H9 (cell line): ENCODE measurements around the gene EEF2K. TPM values are rescaled to one million over a fixed set of nuclear protein-coding genes. Genes with fewer than 3 reads are reported as not detected.

Source experiments
- DNase-seq: peaks from one replicate; pipeline ENCODE4 v3.0.0-alpha.2; 2017
- H2AFZ ChIP-seq: one replicate; pipeline ENCODE4 v1.6.1; 2013; ENCODE audit warnings: mild to moderate bottlenecking, low read length, control low read depth, moderate library complexity
- H2AK5ac ChIP-seq: 2 replicates; pipeline ENCODE4 v1.6.1; 2013; ENCODE audit warnings: low read length, control low read depth, mixed read lengths; ENCODE audit not compliant: insufficient read length
- H2BK120ac ChIP-seq: one replicate; pipeline ENCODE4 v1.6.1; 2013; ENCODE audit warnings: low read depth, mild to moderate bottlenecking, low read length, control low read depth, inconsistent platforms; ENCODE audit not compliant: poor library complexity, severe bottlenecking
- H2BK12ac ChIP-seq: 2 replicates; pipeline ENCODE4 v1.6.1; 2013; ENCODE audit warnings: low read length, control low read depth, mixed read lengths, low read depth; ENCODE audit not compliant: insufficient read length
- H2BK15ac ChIP-seq: 2 replicates; pipeline ENCODE4 v1.6.1; 2013; ENCODE audit warnings: low read depth, low read length, control low read depth
- H2BK20ac ChIP-seq: one replicate; pipeline ENCODE4 v1.6.1; 2013; ENCODE audit warnings: low read depth, mild to moderate bottlenecking, low read length, control low read depth, inconsistent platforms; ENCODE audit not compliant: poor library complexity, severe bottlenecking
- H2BK5ac ChIP-seq: 2 replicates; pipeline ENCODE4 v1.6.1; 2013; ENCODE audit warnings: low read length, control low read depth, mixed read lengths; ENCODE audit not compliant: insufficient read length
- H3K14ac ChIP-seq: 2 replicates; pipeline ENCODE4 v1.6.1; 2013; ENCODE audit warnings: low read length, control low read depth; ENCODE audit not compliant: insufficient read depth
- H3K18ac ChIP-seq: 2 replicates; pipeline ENCODE4 v1.6.1; 2013; ENCODE audit warnings: low read depth, mild to moderate bottlenecking, mixed read lengths, low read length, control low read depth; ENCODE audit not compliant: insufficient read length
- H3K23ac ChIP-seq: 2 replicates; pipeline ENCODE4 v1.6.1; 2013; ENCODE audit warnings: low read length, control low read depth, mixed read lengths, low read depth; ENCODE audit not compliant: insufficient read length
- H3K23me2 ChIP-seq: 2 replicates; pipeline ENCODE4 v1.6.1; 2013; ENCODE audit warnings: low read depth, mild to moderate bottlenecking, mixed read lengths, low read length, control low read depth; ENCODE audit not compliant: insufficient read length, poor library complexity, severe bottlenecking
- H3K27ac ChIP-seq: 2 replicates; pipeline ENCODE4 v1.5.1; 2013; ENCODE audit warnings: low read length, control low read depth, mixed read lengths, low read depth; ENCODE audit not compliant: insufficient read length
- H3K27me3 ChIP-seq: 2 replicates; pipeline ENCODE4 v1.6.1; 2013; ENCODE audit warnings: low read length, control low read depth, inconsistent platforms; ENCODE audit not compliant: insufficient read depth
- H3K4ac ChIP-seq: 2 replicates; pipeline ENCODE4 v1.6.1; 2013; ENCODE audit warnings: low read depth, mild to moderate bottlenecking, control low read depth, inconsistent platforms, low read length, moderate library complexity
- H3K4me1 ChIP-seq: 2 replicates; pipeline ENCODE4 v1.6.1; 2013; ENCODE audit warnings: low read length, control low read depth, inconsistent platforms; ENCODE audit not compliant: insufficient read depth
- H3K4me2 ChIP-seq: 2 replicates; pipeline ENCODE4 v1.6.1; 2013; ENCODE audit warnings: low read length, control low read depth, mixed read lengths; ENCODE audit not compliant: insufficient read length, insufficient read depth
- H3K56ac ChIP-seq: 2 replicates; pipeline ENCODE4 v1.6.1; 2013; ENCODE audit warnings: low read depth, mild to moderate bottlenecking, mixed read lengths, low read length, control low read depth; ENCODE audit not compliant: insufficient read length
- H3K79me1 ChIP-seq: 2 replicates; pipeline ENCODE4 v1.6.1; 2013; ENCODE audit warnings: low read depth, mild to moderate bottlenecking, moderate library complexity, low read length, control low read depth, inconsistent platforms; ENCODE audit not compliant: insufficient read depth, poor library complexity, severe bottlenecking
- H3K79me2 ChIP-seq: 2 replicates; pipeline ENCODE4 v1.6.1; 2013; ENCODE audit warnings: low read length, control low read depth, inconsistent platforms; ENCODE audit not compliant: insufficient read depth
- H3K9ac ChIP-seq: 2 replicates; pipeline ENCODE4 v1.6.1; 2013; ENCODE audit warnings: low read length, control low read depth, mixed read lengths; ENCODE audit not compliant: insufficient read length; ENCODE audit errors: extremely low read depth
- H3K9me3 ChIP-seq: one replicate; pipeline ENCODE4 v1.6.1; 2013; ENCODE audit warnings: low read depth, low read length, inconsistent platforms; ENCODE audit not compliant: control insufficient read depth
- H3T11ph ChIP-seq: one replicate; pipeline ENCODE4 v1.6.1; 2013; ENCODE audit warnings: mild to moderate bottlenecking, low read length, control low read depth, inconsistent platforms
- H4K20me1 ChIP-seq: one replicate; pipeline ENCODE4 v1.6.1; 2013; ENCODE audit not compliant: control insufficient read depth, insufficient read length, insufficient read depth
- H4K5ac ChIP-seq: 2 replicates; pipeline ENCODE4 v1.6.1; 2013; ENCODE audit warnings: low read depth, mild to moderate bottlenecking, mixed read lengths, low read length, control low read depth; ENCODE audit not compliant: insufficient read length
- H4K8ac ChIP-seq: replicated peaks from 2 replicates; pipeline ENCODE4 v1.6.1; 2013; ENCODE audit warnings: low read length, control low read depth, mixed read lengths, low read depth; ENCODE audit not compliant: insufficient read length
- H4K91ac ChIP-seq: 2 replicates; pipeline ENCODE4 v1.6.1; 2013; ENCODE audit warnings: low read depth, mild to moderate bottlenecking, moderate library complexity, mixed read lengths, low read length, control low read depth; ENCODE audit not compliant: insufficient read length
- H3K27ac Mint-ChIP-seq, 3 experiments: 2 replicates in 2 of 3; 3 replicates in 1 of 3; pipeline ENCODE4 v1.8.0; 2020 to 2021; ENCODE audit warnings: mixed read lengths in 3 of 3, mild to moderate bottlenecking in 1 of 3, moderate library complexity in 1 of 3
- H3K27me3 Mint-ChIP-seq: 2 replicates; pipeline ENCODE4 v1.8.0; 2021; ENCODE audit warnings: low read depth, mild to moderate bottlenecking, moderate library complexity, mixed read lengths
- H3K36me3 Mint-ChIP-seq, 3 experiments: 2 replicates in 2 of 3; 3 replicates in 1 of 3; pipeline ENCODE4 v1.8.0; 2020 to 2021; ENCODE audit warnings: low read depth in 3 of 3, mixed read lengths in 3 of 3; ENCODE audit not compliant: insufficient read depth in 1 of 3
- H3K4me1 Mint-ChIP-seq, 2 experiments: 2 replicates each; pipeline ENCODE4 v1.8.0; 2020; ENCODE audit warnings: mixed read lengths in 2 of 2
- H3K4me3 Mint-ChIP-seq, 2 experiments: 2 replicates in 1 of 2; 3 replicates in 1 of 2; pipeline ENCODE4 v1.8.0; 2020 to 2021; ENCODE audit warnings: mild to moderate bottlenecking in 2 of 2, mixed read lengths in 2 of 2, moderate library complexity in 1 of 2
- H3K9me3 Mint-ChIP-seq, 2 experiments: 2 replicates in 1 of 2; 3 replicates in 1 of 2; pipeline ENCODE4 v1.8.0; 2020; ENCODE audit warnings: mild to moderate bottlenecking in 2 of 2, mixed read lengths in 2 of 2, moderate library complexity in 1 of 2
- WGBS: extraction: QIAGEN DNeasy Blood & Tissue Kit; methylation state at CpG from one replicate; pipeline ENCODE4 v1.1.7; 2013; ENCODE audit warnings: missing lambda C conversion rate, low lambda C conversion rate, mixed read lengths; ENCODE audit not compliant: insufficient read length; ENCODE audit errors: extremely low coverage; 5-methylcytosine and 5-hydroxymethylcytosine counted together
- total RNA-seq: library from RNA; stranded (reverse); gene quantifications from 2 replicates; pipeline ENCODE4 v1.2.1, GENCODE V29; 2021
- TF ChIP-seq, protein P1 (sequence below): fragments of 200-600 bp; sonication (generic); conservative IDR thresholded peaks from 3 replicates; pipeline ENCODE4 v1.8.0; 2021; ENCODE audit warnings: antibody characterized with exemption, mild to moderate bottlenecking

EEF2K gene
- total RNA-seq, 1 experiment from 2014 or later: 20.7 TPM

DNA sequence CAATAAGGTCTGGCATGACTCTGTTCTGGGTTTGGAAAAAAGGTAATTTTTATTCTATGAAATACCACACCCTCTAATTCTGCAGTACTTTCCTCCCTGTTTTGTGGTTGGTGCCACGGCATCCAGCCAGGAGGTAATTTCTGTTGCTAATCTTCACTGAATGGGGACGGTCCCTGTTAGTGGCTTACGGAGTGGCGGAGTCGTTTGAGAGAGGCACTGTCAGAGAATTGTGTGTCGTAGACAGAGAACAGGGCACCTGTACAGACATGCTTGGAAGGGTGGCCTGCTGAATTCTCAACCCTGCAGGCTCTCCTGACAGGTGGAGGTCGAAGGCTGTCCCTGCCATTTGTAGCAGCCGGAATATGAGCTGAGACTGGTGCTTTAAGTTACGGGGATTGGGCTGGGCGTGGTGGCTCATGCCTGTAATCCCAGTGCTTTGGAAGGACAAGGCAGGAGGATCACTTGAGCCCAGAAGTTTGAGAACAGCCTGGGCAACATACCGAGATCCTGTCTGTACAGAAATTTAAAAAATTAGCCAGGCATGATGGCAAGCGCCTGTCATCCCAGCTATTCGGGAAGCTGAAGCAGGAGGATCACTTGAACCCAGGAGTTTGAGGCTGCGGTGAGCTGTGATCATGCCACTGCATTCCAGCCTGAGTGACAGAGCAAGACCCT is 33.2 kb downstream of the EEF2K start:
- Histone ChIP-seq H2BK15ac (no peak overlapping the region), H3K9ac (no peak overlapping the region), H3K18ac (no peak overlapping the region), H3K79me1 (no peaks in the 10 kb centered on the region), H2AFZ (no peak overlapping the region), H3K4me2 (no peak overlapping the region), H3T11ph (no peak overlapping the region), H3K27ac (no peak overlapping the region), H3K27me3 (no peaks in the 10 kb centered on the region), H3K23me2 (no peaks in the 10 kb centered on the region), H3K9me3 (no peaks in the 10 kb centered on the region), H2AK5ac (no peak overlapping the region), H4K91ac (no peak overlapping the region), H2BK120ac (no peak overlapping the region), H3K4ac (no peak overlapping the region), H4K8ac (no peak overlapping the region), H3K4me1 (no peaks in the 10 kb centered on the region), H3K14ac (no peak overlapping the region), H3K79me2 (no peaks in the 10 kb centered on the region), H2BK5ac (no peak overlapping the region), H3K23ac (no peak overlapping the region), H4K5ac (no peak overlapping the region), H2BK20ac (no peak overlapping the region), H2BK12ac (no peak overlapping the region), H4K20me1 (no peaks in the 10 kb centered on the region), H3K56ac (no peak overlapping the region)
- WGBS: no CpG with 5 or more reads among the region's 14 CpGs
- no peaks in the 10 kb centered on the region for H3K27me3 Mint-ChIP-seq
- peak overlapping the region in 2 of 3 experiments; percentile 24 to 72; a peak in 4 of 7 replicates for H3K27ac Mint-ChIP-seq
- H3K4me3 Mint-ChIP-seq: no peak overlapping the region
- TF ChIP-seq, protein P1, sequence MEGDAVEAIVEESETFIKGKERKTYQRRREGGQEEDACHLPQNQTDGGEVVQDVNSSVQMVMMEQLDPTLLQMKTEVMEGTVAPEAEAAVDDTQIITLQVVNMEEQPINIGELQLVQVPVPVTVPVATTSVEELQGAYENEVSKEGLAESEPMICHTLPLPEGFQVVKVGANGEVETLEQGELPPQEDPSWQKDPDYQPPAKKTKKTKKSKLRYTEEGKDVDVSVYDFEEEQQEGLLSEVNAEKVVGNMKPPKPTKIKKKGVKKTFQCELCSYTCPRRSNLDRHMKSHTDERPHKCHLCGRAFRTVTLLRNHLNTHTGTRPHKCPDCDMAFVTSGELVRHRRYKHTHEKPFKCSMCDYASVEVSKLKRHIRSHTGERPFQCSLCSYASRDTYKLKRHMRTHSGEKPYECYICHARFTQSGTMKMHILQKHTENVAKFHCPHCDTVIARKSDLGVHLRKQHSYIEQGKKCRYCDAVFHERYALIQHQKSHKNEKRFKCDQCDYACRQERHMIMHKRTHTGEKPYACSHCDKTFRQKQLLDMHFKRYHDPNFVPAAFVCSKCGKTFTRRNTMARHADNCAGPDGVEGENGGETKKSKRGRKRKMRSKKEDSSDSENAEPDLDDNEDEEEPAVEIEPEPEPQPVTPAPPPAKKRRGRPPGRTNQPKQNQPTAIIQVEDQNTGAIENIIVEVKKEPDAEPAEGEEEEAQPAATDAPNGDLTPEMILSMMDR: no peak
- H3K4me1 Mint-ChIP-seq: no peaks in the 10 kb centered on the region
- peaks cover 0 to 10% (median 9%) of the 10 kb centered on the region in 3 experiments; a peak in 5 of 7 replicates for H3K36me3 Mint-ChIP-seq
- no peak for DNase-seq
- H3K9me3 Mint-ChIP-seq: no peaks in the 10 kb centered on the region
